Type B pancreatic cell (in vitro differentiated cells): ENCODE results near the gene SLC35F3. TPM values are rescaled to one million over a fixed set of nuclear protein-coding genes. Genes with fewer than 3 reads are reported as not detected.
"Not testable (repeated sequence)": the region's sequence is repeated elsewhere in the genome, so short reads cannot be mapped to it uniquely, and the experiment has no call there.

Source experiments
- DNase-seq: peaks from one replicate; pipeline ENCODE4 v3.0.0; 2021; ENCODE audit warnings: mixed read lengths; ENCODE audit not compliant: unreplicated experiment; ENCODE audit errors: extremely low spot score
- H3K27ac Mint-ChIP-seq: 2 replicates; pipeline ENCODE4 v1.8.0; 2021; ENCODE audit warnings: mild to moderate bottlenecking, mixed read lengths
- H3K27me3 Mint-ChIP-seq: 2 replicates; pipeline ENCODE4 v1.8.0; 2021; ENCODE audit warnings: mixed read lengths
- H3K36me3 Mint-ChIP-seq: 2 replicates; pipeline ENCODE4 v1.8.0; 2021; ENCODE audit warnings: mixed read lengths
- H3K4me1 Mint-ChIP-seq: one replicate; pipeline ENCODE4 v1.8.0; 2021; ENCODE audit warnings: mixed read lengths; ENCODE audit not compliant: unreplicated experiment
- H3K4me3 Mint-ChIP-seq: 2 replicates; pipeline ENCODE4 v1.8.0; 2021; ENCODE audit warnings: mild to moderate bottlenecking, mixed read lengths
- H3K9me3 Mint-ChIP-seq: 2 replicates; pipeline ENCODE4 v1.8.0; 2021; ENCODE audit warnings: mixed read lengths
- total RNA-seq: library from RNA; stranded (reverse); gene quantifications from 2 replicates; pipeline ENCODE4 v1.2.1, GENCODE V29; 2021; ENCODE audit warnings: low replicate concordance
- TF ChIP-seq, protein P1 (sequence below): fragments of 200-600 bp; sonication (generic); conservative IDR thresholded peaks from 2 replicates; pipeline ENCODE4 v1.5.0; 2021; ENCODE audit warnings: antibody characterized with exemption, mild to moderate bottlenecking

SLC35F3 gene
- total RNA-seq, 1 donor from 2014 or later: 2.1 TPM

GRCh38 chr1:234295068-234295467 is 390.6 kb downstream of the SLC35F3 start:
- peaks cover 30% of the 10 kb centered on the region for H3K27me3 Mint-ChIP-seq
- no peaks in the 10 kb centered on the region for H3K9me3 Mint-ChIP-seq
- no peaks in the 10 kb centered on the region for H3K4me1 Mint-ChIP-seq
- DNase-seq: no peak
- TF ChIP-seq, protein P1, sequence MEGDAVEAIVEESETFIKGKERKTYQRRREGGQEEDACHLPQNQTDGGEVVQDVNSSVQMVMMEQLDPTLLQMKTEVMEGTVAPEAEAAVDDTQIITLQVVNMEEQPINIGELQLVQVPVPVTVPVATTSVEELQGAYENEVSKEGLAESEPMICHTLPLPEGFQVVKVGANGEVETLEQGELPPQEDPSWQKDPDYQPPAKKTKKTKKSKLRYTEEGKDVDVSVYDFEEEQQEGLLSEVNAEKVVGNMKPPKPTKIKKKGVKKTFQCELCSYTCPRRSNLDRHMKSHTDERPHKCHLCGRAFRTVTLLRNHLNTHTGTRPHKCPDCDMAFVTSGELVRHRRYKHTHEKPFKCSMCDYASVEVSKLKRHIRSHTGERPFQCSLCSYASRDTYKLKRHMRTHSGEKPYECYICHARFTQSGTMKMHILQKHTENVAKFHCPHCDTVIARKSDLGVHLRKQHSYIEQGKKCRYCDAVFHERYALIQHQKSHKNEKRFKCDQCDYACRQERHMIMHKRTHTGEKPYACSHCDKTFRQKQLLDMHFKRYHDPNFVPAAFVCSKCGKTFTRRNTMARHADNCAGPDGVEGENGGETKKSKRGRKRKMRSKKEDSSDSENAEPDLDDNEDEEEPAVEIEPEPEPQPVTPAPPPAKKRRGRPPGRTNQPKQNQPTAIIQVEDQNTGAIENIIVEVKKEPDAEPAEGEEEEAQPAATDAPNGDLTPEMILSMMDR: no peak
- no peaks in the 10 kb centered on the region for H3K36me3 Mint-ChIP-seq
- no peak overlapping the region for H3K27ac Mint-ChIP-seq
- no peak overlapping the region for H3K4me3 Mint-ChIP-seq

- Mint-ChIP-seq H3K27me3 (peaks cover 30% of the 10 kb centered on the region), H3K4me3 (no peak overlapping the region), H3K27ac (no peak overlapping the region), H3K36me3 (no peaks in the 10 kb centered on the region), H3K4me1 (no peaks in the 10 kb centered on the region), H3K9me3 (no peaks in the 10 kb centered on the region)
- TF ChIP-seq, protein P1: no peak
- no peak for DNase-seq
Observed at GRCh38 chr1:234295626-234296025, 391.1 kb downstream of the SLC35F3 start.

- Mint-ChIP-seq H3K27me3 (peaks cover 30% of the 10 kb centered on the region), H3K4me1 (no peaks in the 10 kb centered on the region), H3K27ac (no peak overlapping the region), H3K4me3 (no peak overlapping the region), H3K36me3 (no peaks in the 10 kb centered on the region), H3K9me3 (no peaks in the 10 kb centered on the region)
- no peak for DNase-seq
- TF ChIP-seq, protein P1: no peak
Observed at GRCh38 chr1:234296496-234296895, 392.0 kb downstream of the SLC35F3 start.

- no peaks in the 10 kb centered on the region for H3K4me1 Mint-ChIP-seq
- H3K27ac Mint-ChIP-seq: no peak overlapping the region
- no peaks in the 10 kb centered on the region for H3K36me3 Mint-ChIP-seq
- no peaks in the 10 kb centered on the region for H3K9me3 Mint-ChIP-seq
- no peak overlapping the region for H3K4me3 Mint-ChIP-seq
- peaks cover 30% of the 10 kb centered on the region for H3K27me3 Mint-ChIP-seq
- TF ChIP-seq, protein P1: no peak
- no peak for DNase-seq
Observed at GRCh38 chr1:234297668-234298067, 393.2 kb downstream of the SLC35F3 start.

- H3K27ac Mint-ChIP-seq: no peak overlapping the region
- no peaks in the 10 kb centered on the region for H3K9me3 Mint-ChIP-seq
- no peaks in the 10 kb centered on the region for H3K36me3 Mint-ChIP-seq
- DNase-seq: no peak
- H3K4me1 Mint-ChIP-seq: no peaks in the 10 kb centered on the region
- H3K4me3 Mint-ChIP-seq: no peak overlapping the region
- H3K27me3 Mint-ChIP-seq: peaks cover 24% of the 10 kb centered on the region
- TF ChIP-seq, protein P1: no peak
Observed at GRCh38 chr1:234300096-234300495, 395.6 kb downstream of the SLC35F3 start.

- H3K4me1 Mint-ChIP-seq, DNase-seq, H3K27me3 Mint-ChIP-seq, H3K9me3 Mint-ChIP-seq, H3K4me3 Mint-ChIP-seq, H3K27ac Mint-ChIP-seq, H3K36me3 Mint-ChIP-seq: not testable (repeated sequence)
Observed at GRCh38 chr1:234301663-234302062, 397.2 kb downstream of the SLC35F3 start.
